GM18858 (cell line): ENCODE data around the gene ZSCAN2.

Source experiments
- ATAC-seq: cut with Tn5 transposase; IDR thresholded peaks from one replicate; pipeline ENCODE4 v1.9.1; 2021; ENCODE audit not compliant: unreplicated experiment

The ZSCAN2 gene

DNA sequence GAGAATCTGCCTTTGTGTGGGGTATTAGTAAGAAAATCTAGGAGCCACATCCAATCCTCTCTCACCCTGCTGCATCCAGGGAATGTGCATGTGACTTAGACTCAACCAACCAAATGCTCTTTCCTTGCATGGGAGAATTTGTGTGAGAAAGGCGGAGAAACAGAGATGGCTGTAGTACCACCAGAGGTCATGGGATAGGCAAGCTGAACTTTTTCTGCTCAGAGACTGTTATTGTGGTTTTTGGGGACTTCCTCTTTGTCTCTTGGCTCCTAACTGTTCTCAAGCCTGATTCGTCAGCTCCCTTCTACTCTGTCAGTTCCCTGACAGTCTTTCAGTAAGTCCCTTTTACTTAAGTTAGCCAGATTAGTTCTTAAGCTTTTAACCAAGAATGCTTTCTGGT is 2.6 kb upstream of the ZSCAN2 start:
- peak; percentile 49 for ATAC-seq

- ATAC-seq = no peak
Observed at GRCh38 chr15:84598993-84599392, 1.8 kb upstream of the ZSCAN2 start.

DNA sequence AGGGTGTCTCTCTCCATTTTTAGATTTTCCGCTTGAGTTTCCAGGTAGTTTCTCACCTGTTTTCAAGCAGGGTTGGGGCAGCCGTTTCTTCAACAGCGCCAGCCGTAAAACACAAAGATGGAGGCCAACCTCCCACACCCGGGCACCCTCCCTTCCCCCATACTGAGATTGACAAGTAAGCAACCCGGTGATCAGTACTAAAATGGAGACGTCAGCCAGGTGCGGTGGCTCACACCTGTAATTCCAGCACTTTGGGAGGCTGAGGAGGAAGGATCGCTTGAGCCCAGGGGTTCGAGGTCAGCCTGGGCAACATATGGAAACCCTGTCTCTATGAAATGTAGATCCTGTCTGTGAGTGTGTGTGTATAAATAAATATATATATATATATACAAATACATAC is 903 bp upstream of the ZSCAN2 start:
- ATAC-seq = no peak

DNA sequence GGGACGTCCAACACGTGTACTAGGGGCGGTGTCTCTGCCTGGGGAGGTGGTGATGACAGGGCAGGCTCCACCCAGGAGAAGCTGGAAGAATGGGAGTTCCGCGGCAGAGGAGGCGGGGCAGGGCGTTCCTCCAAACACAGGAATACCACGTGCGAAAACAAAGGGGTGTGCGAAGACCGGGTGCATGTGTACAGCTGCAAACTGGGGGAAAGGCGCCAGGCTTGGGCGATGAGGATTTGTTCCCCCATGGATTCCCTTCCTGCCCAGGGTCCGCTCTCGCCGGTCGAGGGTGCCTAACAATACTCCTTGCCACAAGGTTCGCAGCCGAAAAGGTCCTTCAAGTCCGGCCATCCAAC is 500 bp upstream of the ZSCAN2 start:
- ATAC-seq = no peak

GRCh38 chr15:84601555-84601838 is 688 bp downstream of the ZSCAN2 start:
- ATAC-seq = no peak

DNA sequence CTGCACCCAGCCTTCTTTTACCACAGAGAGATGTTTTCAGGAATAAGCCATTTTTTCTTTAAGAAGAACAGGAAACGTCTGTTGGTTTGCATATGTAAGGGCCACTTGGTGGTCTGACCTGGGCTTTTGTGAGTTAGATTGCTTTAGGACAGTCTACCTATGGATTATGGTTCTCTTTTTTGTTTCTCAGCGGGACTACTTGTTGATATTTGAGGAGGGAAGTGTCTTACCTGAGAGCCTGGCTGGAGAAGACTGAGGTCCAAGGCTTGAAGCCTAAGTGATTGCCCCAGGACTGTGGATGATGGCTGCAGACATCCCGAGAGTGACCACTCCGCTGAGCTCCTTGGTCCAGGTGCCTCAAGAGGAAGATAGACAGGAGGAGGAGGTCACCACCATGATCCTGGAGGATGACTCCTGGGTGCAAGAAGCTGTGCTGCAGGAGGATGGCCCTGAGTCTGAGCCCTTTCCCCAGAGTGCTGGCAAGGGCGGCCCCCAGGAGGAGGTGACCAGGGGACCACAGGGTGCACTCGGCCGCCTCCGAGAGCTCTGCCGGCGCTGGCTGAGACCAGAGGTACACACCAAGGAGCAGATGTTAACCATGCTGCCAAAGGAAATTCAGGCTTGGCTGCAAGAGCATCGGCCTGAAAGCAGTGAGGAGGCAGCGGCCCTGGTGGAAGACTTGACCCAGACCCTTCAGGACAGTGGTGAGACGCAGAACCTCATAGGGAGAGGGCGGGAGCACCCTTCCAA is 3.0 kb downstream of the ZSCAN2 start:
- ATAC-seq = no peak

DNA sequence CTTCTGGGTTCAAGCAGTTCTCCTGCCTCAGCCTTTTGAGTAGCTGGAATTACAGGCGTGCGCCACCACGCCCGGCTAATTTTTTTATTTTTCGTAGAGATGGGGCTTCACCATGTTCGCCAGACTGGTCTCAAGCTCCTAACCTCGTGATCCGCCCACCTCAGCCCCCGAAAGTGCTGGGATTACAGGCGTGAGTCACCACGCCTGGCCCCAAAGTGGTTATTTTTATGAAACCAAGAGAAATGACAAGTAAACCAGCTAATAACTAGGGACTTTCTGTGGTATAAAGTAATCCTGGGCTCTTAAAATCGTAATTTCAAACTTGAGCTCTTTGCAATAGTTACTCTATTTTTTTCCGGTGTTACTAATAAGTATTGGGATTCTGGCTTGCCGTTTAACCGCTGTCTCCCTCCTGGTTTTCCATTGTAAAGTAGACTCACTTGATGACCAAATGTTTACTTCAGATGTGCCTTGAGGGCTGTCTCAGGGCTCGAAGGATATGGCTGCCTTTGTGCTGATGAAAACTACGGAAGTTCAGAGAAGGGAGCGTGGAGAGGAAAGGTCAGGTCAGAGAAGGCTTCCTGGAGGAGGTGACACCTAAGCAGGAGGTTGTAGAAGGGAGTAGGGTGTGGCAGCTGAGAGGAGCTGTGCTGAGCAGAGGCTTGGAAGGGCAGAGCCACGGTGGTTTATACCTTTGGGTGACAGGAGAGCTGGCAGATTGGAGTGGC is 4.2 kb downstream of the ZSCAN2 start:
- no peak for ATAC-seq

- no peak for ATAC-seq
Observed at GRCh38 chr15:84605554-84605882, 4.7 kb downstream of the ZSCAN2 start.

DNA sequence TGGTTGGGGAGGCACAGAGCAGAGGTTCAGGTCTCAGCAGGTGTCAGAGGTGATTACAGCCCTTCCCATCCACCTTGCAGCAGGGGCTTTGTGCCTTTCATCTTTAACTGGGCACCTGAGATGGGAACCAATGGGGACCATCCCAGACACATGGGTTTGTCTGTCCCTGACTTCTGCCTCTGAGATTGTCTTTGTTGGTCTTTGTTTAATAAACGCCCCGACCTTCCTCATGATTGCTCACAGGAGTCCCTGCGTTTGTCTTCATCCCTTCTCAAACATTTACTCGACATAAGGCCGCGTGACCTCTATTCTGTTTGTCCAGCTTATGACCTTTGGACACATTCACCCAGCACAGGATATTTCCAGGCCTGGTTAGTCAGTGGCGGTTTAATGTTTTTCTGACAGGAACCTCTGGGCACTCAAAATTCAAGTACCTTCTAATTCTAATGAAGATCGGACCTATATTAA is 5.9 kb downstream of the ZSCAN2 start:
- ATAC-seq = no peak

GRCh38 chr15:84608707-84609284 is 8.0 kb downstream of the ZSCAN2 start:
- no peak for ATAC-seq

DNA sequence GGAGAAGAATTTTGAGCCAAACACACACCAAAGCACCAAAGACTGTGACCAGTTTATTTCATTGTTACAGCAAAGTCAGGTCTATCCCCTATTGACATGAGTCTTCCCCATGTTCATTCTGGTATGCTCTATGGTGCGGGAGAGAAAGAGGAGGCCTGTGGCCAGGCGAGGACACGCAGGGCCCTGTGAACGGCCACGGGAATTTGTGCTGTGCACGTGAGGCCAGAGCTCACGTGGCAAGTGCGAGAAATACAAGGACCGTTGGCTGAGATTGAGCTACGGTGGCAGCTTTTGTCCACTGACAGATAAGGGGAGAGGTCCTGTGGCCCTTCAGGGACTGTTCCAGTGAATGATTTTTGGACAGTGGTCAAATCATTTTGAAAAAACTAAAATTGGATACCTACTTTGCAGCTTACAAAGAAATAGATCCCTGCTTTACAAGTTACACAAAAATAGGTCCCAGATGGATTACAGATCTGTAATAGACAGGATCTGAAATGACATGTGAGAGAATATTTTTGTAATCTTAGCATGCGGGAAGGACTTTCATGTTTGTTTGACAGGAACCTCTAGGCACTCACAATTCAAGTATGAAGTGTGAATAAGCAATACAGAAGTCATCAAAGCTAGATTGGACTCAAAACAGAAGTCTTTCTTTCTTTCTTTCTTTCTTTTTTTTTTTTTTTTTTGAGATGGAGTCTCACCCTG is 9.2 kb downstream of the ZSCAN2 start:
- no peak for ATAC-seq

- no peak for ATAC-seq
Observed at GRCh38 chr15:84611631-84612030, 10.8 kb downstream of the ZSCAN2 start.

DNA sequence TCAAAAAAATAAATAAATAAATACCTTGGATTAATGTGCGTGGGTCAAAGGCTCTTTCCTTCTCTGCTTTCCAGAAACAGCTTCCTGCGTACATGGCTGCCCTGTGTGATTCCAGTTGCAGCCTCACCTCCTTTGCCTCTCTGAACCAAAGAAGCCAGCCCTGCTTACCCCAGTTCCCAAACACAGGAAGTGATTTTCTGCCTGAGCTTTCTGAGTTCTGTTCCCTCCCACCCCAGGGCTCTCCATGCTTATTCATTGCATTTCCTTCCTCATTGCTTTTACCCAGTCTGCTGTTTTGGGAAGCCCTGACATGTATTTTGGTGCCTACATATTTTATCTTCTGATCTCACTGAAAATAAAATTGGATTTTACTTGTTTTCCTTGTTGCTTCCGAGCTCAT is 15.4 kb downstream of the ZSCAN2 start:
- no peak for ATAC-seq

GRCh38 chr15:84620626-84621025 is 19.8 kb downstream of the ZSCAN2 start:
- no peak for ATAC-seq

DNA sequence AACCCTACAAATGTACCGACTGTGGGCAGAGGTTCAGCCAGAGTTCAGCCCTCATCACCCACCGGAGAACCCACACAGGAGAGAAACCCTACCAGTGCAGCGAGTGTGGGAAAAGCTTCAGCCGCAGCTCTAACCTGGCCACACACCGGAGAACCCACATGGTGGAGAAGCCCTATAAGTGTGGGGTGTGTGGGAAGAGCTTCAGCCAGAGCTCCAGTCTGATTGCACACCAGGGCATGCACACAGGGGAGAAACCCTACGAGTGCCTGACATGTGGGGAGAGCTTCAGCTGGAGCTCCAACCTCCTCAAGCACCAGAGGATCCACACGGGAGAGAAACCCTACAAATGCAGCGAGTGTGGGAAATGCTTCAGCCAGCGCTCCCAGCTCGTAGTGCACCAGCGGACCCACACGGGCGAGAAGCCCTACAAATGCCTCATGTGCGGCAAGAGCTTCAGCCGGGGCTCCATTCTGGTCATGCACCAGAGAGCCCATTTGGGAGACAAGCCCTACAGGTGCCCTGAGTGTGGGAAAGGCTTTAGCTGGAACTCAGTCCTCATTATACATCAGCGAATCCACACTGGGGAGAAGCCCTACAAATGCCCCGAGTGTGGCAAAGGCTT is 20.7 kb downstream of the ZSCAN2 start:
- no peak for ATAC-seq

DNA sequence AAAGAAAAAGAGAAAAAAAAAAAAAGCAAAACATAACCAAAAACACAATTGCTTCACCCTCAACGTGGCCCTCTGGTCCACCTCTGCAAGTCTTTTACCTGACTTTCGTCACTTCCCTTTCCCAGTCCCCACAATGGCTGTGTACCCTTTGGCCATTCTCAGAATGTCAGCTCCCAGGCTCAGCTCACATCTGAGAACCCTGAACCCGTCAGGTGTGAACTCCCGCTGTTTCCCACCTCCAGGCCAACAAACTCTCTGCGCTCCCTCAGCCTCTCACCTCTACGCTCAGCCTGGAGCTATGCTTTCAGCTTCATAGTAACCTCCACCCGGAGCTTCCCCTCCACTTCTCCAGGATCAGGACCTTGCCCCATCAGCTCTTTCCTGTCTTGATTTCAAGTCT is 23.6 kb downstream of the ZSCAN2 start:
- ATAC-seq = no peak

DNA sequence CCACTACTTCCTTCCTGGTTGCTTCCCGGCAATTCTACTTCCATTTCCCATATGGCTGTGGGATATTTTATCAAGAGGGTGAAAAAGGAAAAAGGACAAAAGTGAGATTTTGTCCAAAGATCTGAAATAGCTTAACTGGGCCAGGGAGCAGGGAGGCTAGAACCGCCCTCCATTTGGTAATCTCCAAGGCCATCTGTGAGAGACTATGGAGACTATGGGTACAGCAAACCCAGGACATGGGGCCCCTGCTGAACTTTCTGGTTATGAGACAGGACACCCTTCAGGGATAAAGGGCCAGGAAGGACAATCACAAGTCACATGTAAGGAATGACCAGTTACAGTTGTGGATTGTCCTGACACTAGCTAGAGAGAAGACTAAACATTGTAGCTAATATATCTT is 24.3 kb downstream of the ZSCAN2 start:
- ATAC-seq = no peak

GRCh38 chr15:84629033-84629432 is 28.2 kb downstream of the ZSCAN2 start:
- ATAC-seq = no peak

DNA sequence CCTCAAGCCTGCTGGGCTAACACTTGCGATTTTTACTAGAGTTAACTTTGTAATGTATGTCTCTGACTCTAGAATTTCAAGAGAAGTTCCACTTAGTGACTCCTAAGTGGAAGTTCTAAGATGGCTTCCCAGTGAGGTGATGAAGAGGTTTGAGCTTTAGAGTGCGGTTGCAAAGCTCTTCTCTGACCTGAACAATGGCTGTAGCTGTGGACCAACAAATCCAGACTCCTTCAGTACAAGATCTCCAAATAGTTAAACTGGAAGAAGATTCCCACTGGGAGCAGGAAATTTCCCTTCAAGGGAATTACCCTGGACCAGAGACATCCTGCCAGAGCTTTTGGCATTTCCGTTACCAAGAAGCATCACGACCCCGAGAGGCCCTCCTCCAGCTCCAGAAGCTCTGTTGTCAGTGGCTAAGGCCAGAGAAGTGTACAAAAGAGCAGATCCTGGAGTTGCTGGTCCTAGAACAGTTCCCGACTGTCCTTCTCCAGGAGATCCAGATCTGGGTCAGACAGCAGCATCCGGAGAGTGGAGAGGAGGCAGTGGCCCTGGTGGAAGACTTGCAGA is 31.0 kb downstream of the ZSCAN2 start:
- no peak for ATAC-seq

GRCh38 chr15:84633311-84634227 is 32.8 kb downstream of the ZSCAN2 start:
- peak; percentile 35 for ATAC-seq
